BLaER1 treated with 17β-estradiol and CSF1 and Interleukin-3, amounts not matched to agents 10 nM and 100 nM (cell line): ENCODE results near the gene MT1G.

ENCODE experiments used
- H3K27ac ChIP-seq, 11 experiments: shearing (Covaris generic); formaldehyde crosslinking; 2 replicates each; pipeline ENCODE4 v1.8.1; 2022
- H3K27me3 ChIP-seq, 11 experiments: shearing (Covaris generic); formaldehyde crosslinking; 2 replicates each; pipeline ENCODE4 v1.8.1; 2022
- H3K36me3 ChIP-seq, 11 experiments: shearing (Covaris generic); formaldehyde crosslinking; 2 replicates each; pipeline ENCODE4 v1.8.1; 2022
- H3K4me1 ChIP-seq, 10 experiments: shearing (Covaris generic); formaldehyde crosslinking; 2 replicates each; pipeline ENCODE4 v1.8.1; 2022
- H3K4me2 ChIP-seq, 11 experiments: shearing (Covaris generic); formaldehyde crosslinking; 2 replicates each; pipeline ENCODE4 v1.8.1; 2022
- H3K4me3 ChIP-seq, 10 experiments: shearing (Covaris generic); formaldehyde crosslinking; 2 replicates each; pipeline ENCODE4 v1.8.1; 2022
- H3K9ac ChIP-seq, 11 experiments: shearing (Covaris generic); formaldehyde crosslinking; 2 replicates each; pipeline ENCODE4 v1.8.1; 2022
- H3K9me3 ChIP-seq, 11 experiments: shearing (Covaris generic); formaldehyde crosslinking; replicated peaks in 1 of 11; 2 replicates each; pipeline ENCODE4 v1.8.1; 2022
- H4K20me1 ChIP-seq, 11 experiments: shearing (Covaris generic); formaldehyde crosslinking; 2 replicates each; pipeline ENCODE4 v1.8.1; 2022
- Cebpa-rat ChIP-seq, 11 experiments: shearing (Covaris generic); IDR thresholded peaks; 2 replicates each; pipeline ENCODE4 v1.8.1; 2022

Gene MT1G

GRCh38 chr16:56690420-56691122, 22.7 kb upstream of the MT1G start:
- Histone ChIP-seq H3K4me2 (no peak overlapping the region), H4K20me1 (no peaks in the 10 kb centered on the region), H3K9me3 (peaks cover 19 to 30% (median 22%) of the 10 kb centered on the region in 11 experiments), H3K4me1 (peaks cover 4 to 40% (median 28%) of the 10 kb centered on the region in 10 experiments; a peak in 18 of 20 replicates), H3K27me3 (no peaks in the 10 kb centered on the region), H3K9ac (no peak overlapping the region), H3K36me3 (peaks cover 0 to 14% (median 3%) of the 10 kb centered on the region in 11 experiments; a peak in 4 of 22 replicates), H3K27ac (no peak overlapping the region), H3K4me3 (no peak overlapping the region)
- no peak for TF ChIP-seq Cebpa-rat (IDR thresholded peaks at IDR 0.05)

GRCh38 chr16:56689171-56689570, 21.3 kb upstream of the MT1G start:
- H3K27me3 ChIP-seq, result no peaks in the 10 kb centered on the region; a peak in 1 of 22 replicates
- peaks cover 14 to 54% (median 42%) of the 10 kb centered on the region in 10 experiments for H3K4me1 ChIP-seq
- H3K4me2 ChIP-seq, result peak overlapping the region in 8 of 11 experiments; percentile 30 to 78 (median 53); a peak in 15 of 22 replicates
- no peaks in the 10 kb centered on the region for H4K20me1 ChIP-seq
- H3K9ac ChIP-seq, result no peak overlapping the region
- H3K36me3 ChIP-seq, result peaks cover 0 to 14% (median 3%) of the 10 kb centered on the region in 11 experiments; a peak in 4 of 22 replicates
- TF ChIP-seq Cebpa-rat (IDR thresholded peaks at IDR 0.05), result no peak
- H3K9me3 ChIP-seq, result peaks cover 10 to 20% (median 14%) of the 10 kb centered on the region in 11 experiments; a peak in 21 of 22 replicates
- no peak overlapping the region for H3K4me3 ChIP-seq
- H3K27ac ChIP-seq, result no peak overlapping the region

GRCh38 chr16:56688762-56689161, 20.9 kb upstream of the MT1G start:
- Histone ChIP-seq H3K9ac (no peak overlapping the region), H4K20me1 (peaks cover 0 to 1% (median 0%) of the 10 kb centered on the region in 11 experiments; a peak in 1 of 22 replicates), H3K27ac (peak overlapping the region in 1 of 11 experiments; percentile 4; a peak in 1 of 22 replicates), H3K4me2 (peak overlapping the region in 8 of 11 experiments; percentile 30 to 78 (median 53); a peak in 16 of 22 replicates), H3K4me3 (no peak overlapping the region), H3K27me3 (no peaks in the 10 kb centered on the region; a peak in 1 of 22 replicates), H3K4me1 (peaks cover 18 to 58% (median 46%) of the 10 kb centered on the region in 10 experiments), H3K9me3 (peaks cover 10 to 20% (median 14%) of the 10 kb centered on the region in 11 experiments; a peak in 21 of 22 replicates), H3K36me3 (peaks cover 0 to 14% (median 3%) of the 10 kb centered on the region in 11 experiments; a peak in 4 of 22 replicates)
- TF ChIP-seq Cebpa-rat (IDR thresholded peaks at IDR 0.05), result no peak

- no peak overlapping the region for H3K9ac ChIP-seq
- H3K4me3 ChIP-seq, result no peak overlapping the region
- H4K20me1 ChIP-seq, result peaks cover 0 to 12% (median 0%) of the 10 kb centered on the region in 11 experiments; a peak in 4 of 22 replicates
- TF ChIP-seq Cebpa-rat (IDR thresholded peaks at IDR 0.05), result no peak
- H3K4me1 ChIP-seq, result peaks cover 30 to 72% (median 60%) of the 10 kb centered on the region in 10 experiments
- H3K9me3 ChIP-seq, result peaks cover 10 to 20% (median 14%) of the 10 kb centered on the region in 11 experiments; a peak in 21 of 22 replicates
- peaks cover 0 to 14% (median 3%) of the 10 kb centered on the region in 11 experiments; a peak in 4 of 22 replicates for H3K36me3 ChIP-seq
- H3K4me2 ChIP-seq, result peak overlapping the region in 2 of 11 experiments; percentile 96 to 97; a peak in 2 of 22 replicates
- H3K27ac ChIP-seq, result peak overlapping the region in 1 of 11 experiments; percentile 83; a peak in 1 of 22 replicates
- H3K27me3 ChIP-seq, result no peaks in the 10 kb centered on the region; a peak in 1 of 22 replicates
These were observed 18.9 kb upstream of the MT1G start for GRCh38 chr16:56686758-56687157.

- Histone ChIP-seq H3K4me3 (peak overlapping the region in 4 of 10 experiments; percentile 71 to 78 (median 74); a peak in 6 of 20 replicates), H3K27ac (peak overlapping the region in 7 of 11 experiments; percentile 38 to 84 (median 76); a peak in 14 of 22 replicates), H3K27me3 (no peaks in the 10 kb centered on the region; a peak in 1 of 22 replicates), H3K4me1 (peaks cover 32 to 81% (median 68%) of the 10 kb centered on the region in 10 experiments), H3K9ac (peak overlapping the region in 7 of 11 experiments; percentile 14 to 92 (median 87); a peak in 12 of 22 replicates), H3K4me2 (peak overlapping the region; percentile 90 to 99 (median 96)), H4K20me1 (peaks cover 0 to 12% (median 0%) of the 10 kb centered on the region in 11 experiments; a peak in 4 of 22 replicates), H3K9me3 (peaks cover 10 to 16% (median 14%) of the 10 kb centered on the region in 11 experiments; a peak in 21 of 22 replicates), H3K36me3 (peaks cover 0 to 14% (median 3%) of the 10 kb centered on the region in 11 experiments; a peak in 4 of 22 replicates)
- peak in 2 of 11 experiments; percentile 27 to 45; a peak in 1 of 22 replicates for TF ChIP-seq Cebpa-rat (IDR thresholded peaks at IDR 0.05)
These were observed 17.2 kb upstream of the MT1G start for GRCh38 chr16:56684926-56685590.

GRCh38 chr16:56684256-56684925, 16.5 kb upstream of the MT1G start:
- no peak for TF ChIP-seq Cebpa-rat (IDR thresholded peaks at IDR 0.05)
- H3K36me3 ChIP-seq, result peaks cover 0 to 14% (median 3%) of the 10 kb centered on the region in 11 experiments; a peak in 4 of 22 replicates
- H3K4me3 ChIP-seq, result peak overlapping the region in 5 of 10 experiments; percentile 67 to 78 (median 74); a peak in 9 of 20 replicates
- no peaks in the 10 kb centered on the region; a peak in 1 of 22 replicates for H3K27me3 ChIP-seq
- H3K4me2 ChIP-seq, result peak overlapping the region; percentile 90 to 99 (median 96)
- H3K27ac ChIP-seq, result peak overlapping the region in 6 of 11 experiments; percentile 46 to 84 (median 79); a peak in 12 of 22 replicates
- H3K9me3 ChIP-seq, result peaks cover 10 to 16% (median 14%) of the 10 kb centered on the region in 11 experiments; a peak in 21 of 22 replicates
- peaks cover 0 to 12% (median 0%) of the 10 kb centered on the region in 11 experiments; a peak in 4 of 22 replicates for H4K20me1 ChIP-seq
- peak overlapping the region in 7 of 11 experiments; percentile 20 to 92 (median 87); a peak in 12 of 22 replicates for H3K9ac ChIP-seq
- peaks cover 32 to 76% (median 66%) of the 10 kb centered on the region in 10 experiments for H3K4me1 ChIP-seq

GRCh38 chr16:56683424-56684172, 15.7 kb upstream of the MT1G start:
- TF ChIP-seq Cebpa-rat (IDR thresholded peaks at IDR 0.05), result no peak
- Histone ChIP-seq H3K36me3 (peaks cover 0 to 14% (median 3%) of the 10 kb centered on the region in 11 experiments; a peak in 4 of 22 replicates), H4K20me1 (peaks cover 0 to 12% (median 0%) of the 10 kb centered on the region in 11 experiments; a peak in 4 of 22 replicates), H3K9ac (peak overlapping the region in 10 of 11 experiments; percentile 75 to 92 (median 82); a peak in 18 of 22 replicates), H3K27ac (peak overlapping the region in 6 of 11 experiments; percentile 2 to 89 (median 82); a peak in 10 of 22 replicates), H3K27me3 (no peaks in the 10 kb centered on the region; a peak in 1 of 22 replicates), H3K4me2 (peak overlapping the region; percentile 90 to 99 (median 96)), H3K4me1 (peaks cover 32 to 68% (median 58%) of the 10 kb centered on the region in 10 experiments), H3K4me3 (peak overlapping the region; percentile 55 to 78 (median 71); a peak in 19 of 20 replicates), H3K9me3 (peaks cover 10 to 16% (median 14%) of the 10 kb centered on the region in 11 experiments; a peak in 21 of 22 replicates)
